Glutamatergic neuron (in vitro differentiated cells): ENCODE data around the gene DSP. TPM values are rescaled to one million over a fixed set of nuclear protein-coding genes. Genes with fewer than 3 reads are reported as not detected.

Source experiments
- DNase-seq: peaks from one replicate; pipeline ENCODE4 v3.0.0; 2022
- H3K27ac Mint-ChIP-seq: one replicate; pipeline ENCODE4 v1.8.0; 2020; ENCODE audit warnings: mild to moderate bottlenecking, mixed read lengths, inconsistent platforms; ENCODE audit not compliant: unreplicated experiment
- H3K27me3 Mint-ChIP-seq: one replicate; pipeline ENCODE4 v1.8.0; 2020; ENCODE audit warnings: mild to moderate bottlenecking, moderate library complexity, mixed read lengths, inconsistent platforms; ENCODE audit not compliant: unreplicated experiment
- H3K36me3 Mint-ChIP-seq: one replicate; pipeline ENCODE4 v1.8.0; 2020; ENCODE audit warnings: mild to moderate bottlenecking, mixed read lengths, inconsistent platforms; ENCODE audit not compliant: unreplicated experiment
- H3K4me1 Mint-ChIP-seq: one replicate; pipeline ENCODE4 v1.8.0; 2020; ENCODE audit warnings: mild to moderate bottlenecking, low read depth, mixed read lengths, inconsistent platforms; ENCODE audit not compliant: unreplicated experiment
- H3K4me3 Mint-ChIP-seq: one replicate; pipeline ENCODE4 v1.8.0; 2020; ENCODE audit warnings: mild to moderate bottlenecking, mixed read lengths, inconsistent platforms; ENCODE audit not compliant: unreplicated experiment
- H3K9me3 Mint-ChIP-seq: one replicate; pipeline ENCODE4 v1.8.0; 2020; ENCODE audit warnings: mild to moderate bottlenecking, moderate library complexity, mixed read lengths, inconsistent platforms; ENCODE audit not compliant: unreplicated experiment
- CTCF ChIP-seq: fragments of 200-600 bp; sonication (generic); IDR thresholded peaks from one replicate; pipeline ENCODE4 v1.5.0; 2021; ENCODE audit not compliant: partially characterized antibody, unreplicated experiment
- total RNA-seq: library from RNA; stranded (reverse); fragmentation: NEBNext Ultra II Directional; extraction: Animal tissue kit (Norgen Biotek cat#: 25700); gene quantifications from one replicate; pipeline ENCODE4 v1.2.1, GENCODE V29; 2021; ENCODE audit not compliant: unreplicated experiment

DSP gene
- total RNA-seq, 1 donor from 2014 or later = 8.9 TPM

- Mint-ChIP-seq H3K27me3 (peaks cover 3% of the 10 kb centered on the region), H3K4me1 (no peaks in the 10 kb centered on the region), H3K4me3 (no peak overlapping the region), H3K36me3 (peaks cover 11% of the 10 kb centered on the region), H3K27ac (no peak overlapping the region), H3K9me3 (no peaks in the 10 kb centered on the region)
- TF ChIP-seq CTCF = no peak
- no peak for DNase-seq
These were observed 39.1 kb downstream of the DSP start for GRCh38 chr6:7580537-7580926.

- TF ChIP-seq CTCF = no peak
- Mint-ChIP-seq H3K4me3 (no peak overlapping the region), H3K27ac (no peak overlapping the region), H3K27me3 (peaks cover 3% of the 10 kb centered on the region), H3K9me3 (no peaks in the 10 kb centered on the region), H3K36me3 (peaks cover 11% of the 10 kb centered on the region), H3K4me1 (no peaks in the 10 kb centered on the region)
- DNase-seq = no peak
These were observed 39.6 kb downstream of the DSP start for GRCh38 chr6:7580927-7581618.

DNA sequence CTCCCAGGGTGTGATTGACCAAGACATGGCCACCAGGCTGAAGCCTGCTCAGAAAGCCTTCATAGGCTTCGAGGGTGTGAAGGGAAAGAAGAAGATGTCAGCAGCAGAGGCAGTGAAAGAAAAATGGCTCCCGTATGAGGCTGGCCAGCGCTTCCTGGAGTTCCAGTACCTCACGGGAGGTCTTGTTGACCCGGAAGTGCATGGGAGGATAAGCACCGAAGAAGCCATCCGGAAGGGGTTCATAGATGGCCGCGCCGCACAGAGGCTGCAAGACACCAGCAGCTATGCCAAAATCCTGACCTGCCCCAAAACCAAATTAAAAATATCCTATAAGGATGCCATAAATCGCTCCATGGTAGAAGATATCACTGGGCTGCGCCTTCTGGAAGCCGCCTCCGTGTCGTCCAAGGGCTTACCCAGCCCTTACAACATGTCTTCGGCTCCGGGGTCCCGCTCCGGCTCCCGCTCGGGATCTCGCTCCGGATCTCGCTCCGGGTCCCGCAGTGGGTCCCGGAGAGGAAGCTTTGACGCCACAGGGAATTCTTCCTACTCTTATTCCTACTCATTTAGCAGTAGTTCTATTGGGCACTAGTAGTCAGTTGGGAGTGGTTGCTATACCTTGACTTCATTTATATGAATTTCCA, 43.9 kb downstream of the DSP start:
- Mint-ChIP-seq H3K9me3 (no peaks in the 10 kb centered on the region), H3K36me3 (peaks cover 11% of the 10 kb centered on the region), H3K4me3 (no peak overlapping the region), H3K27ac (no peak overlapping the region), H3K27me3 (peaks cover 3% of the 10 kb centered on the region), H3K4me1 (peaks cover 3% of the 10 kb centered on the region)
- TF ChIP-seq CTCF = no peak
- DNase-seq = no peak

- peaks cover 9% of the 10 kb centered on the region for H3K36me3 Mint-ChIP-seq
- DNase-seq = no peak
- no peak overlapping the region for H3K4me3 Mint-ChIP-seq
- no peak overlapping the region for H3K27ac Mint-ChIP-seq
- no peaks in the 10 kb centered on the region for H3K9me3 Mint-ChIP-seq
- peaks cover 3% of the 10 kb centered on the region for H3K27me3 Mint-ChIP-seq
- TF ChIP-seq CTCF = no peak
- H3K4me1 Mint-ChIP-seq = peaks cover 15% of the 10 kb centered on the region
These were observed 46.2 kb downstream of the DSP start for GRCh38 chr6:7587631-7588100.

DNA sequence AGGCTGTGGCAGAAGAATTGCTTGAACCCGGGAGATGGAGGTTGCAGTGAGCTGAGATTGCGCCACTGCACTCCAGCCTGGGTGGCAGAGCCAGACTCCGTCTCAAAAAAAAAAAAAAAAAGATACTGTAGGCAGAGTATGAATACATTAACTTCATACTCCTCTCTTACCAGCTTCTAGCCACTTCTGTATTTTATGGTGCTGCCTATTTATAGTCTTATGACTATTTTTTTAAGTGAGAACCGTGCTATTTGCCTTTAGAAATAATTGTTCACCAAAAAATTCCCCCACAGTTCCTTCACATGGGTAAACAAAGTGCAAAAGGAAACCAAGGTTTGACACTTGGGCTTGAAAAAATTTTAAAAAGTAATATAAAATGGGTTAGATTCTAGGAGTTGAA, 47.0 kb downstream of the DSP start:
- H3K36me3 Mint-ChIP-seq = peaks cover 5% of the 10 kb centered on the region
- TF ChIP-seq CTCF = no peak
- no peak for DNase-seq
- peaks cover 2% of the 10 kb centered on the region for H3K27me3 Mint-ChIP-seq
- H3K27ac Mint-ChIP-seq = no peak overlapping the region
- no peaks in the 10 kb centered on the region for H3K9me3 Mint-ChIP-seq
- no peak overlapping the region for H3K4me3 Mint-ChIP-seq
- H3K4me1 Mint-ChIP-seq = peaks cover 17% of the 10 kb centered on the region
